Trophoblast cell (in vitro differentiated cells and primary cell): ENCODE data around the gene HS6ST3.

Source experiments
- DNase-seq, 2 donors: peaks; one replicate each; pipeline ENCODE4 v3.0.0-alpha.2; 2016
- H2AFZ ChIP-seq: 2 replicates; pipeline ENCODE4 v1.6.1; 2013; ENCODE audit warnings: low read length, moderate library complexity, mild to moderate bottlenecking; ENCODE audit not compliant: insufficient read depth, poor library complexity
- H2AK5ac ChIP-seq: 2 replicates; pipeline ENCODE4 v1.6.1; 2013; ENCODE audit warnings: mild to moderate bottlenecking, low read length
- H2BK120ac ChIP-seq: 2 replicates; pipeline ENCODE4 v1.6.1; 2013; ENCODE audit warnings: low read length, mild to moderate bottlenecking, moderate library complexity; ENCODE audit not compliant: insufficient read depth, poor library complexity
- H2BK12ac ChIP-seq: 2 replicates; pipeline ENCODE4 v1.6.1; 2013; ENCODE audit warnings: mild to moderate bottlenecking, low read length, moderate library complexity
- H2BK5ac ChIP-seq: 2 replicates; pipeline ENCODE4 v1.6.1; 2013; ENCODE audit warnings: low read length, low read depth, moderate library complexity, mild to moderate bottlenecking; ENCODE audit not compliant: poor library complexity
- H3K14ac ChIP-seq: 2 replicates; pipeline ENCODE4 v1.6.1; 2013; ENCODE audit warnings: mild to moderate bottlenecking, low read length
- H3K18ac ChIP-seq: 2 replicates; pipeline ENCODE4 v1.6.1; 2013; ENCODE audit warnings: mild to moderate bottlenecking, low read length
- H3K23ac ChIP-seq: 2 replicates; pipeline ENCODE4 v1.6.1; 2013; ENCODE audit warnings: low read length
- H3K27ac ChIP-seq: 2 replicates; pipeline ENCODE4 v1.5.1; 2013; ENCODE audit warnings: low read depth, mild to moderate bottlenecking, inconsistent platforms, low read length, moderate library complexity
- H3K27me3 ChIP-seq: 2 replicates; pipeline ENCODE4 v1.6.1; 2013; ENCODE audit warnings: inconsistent platforms, mild to moderate bottlenecking, low read length, moderate library complexity; ENCODE audit not compliant: insufficient read depth
- H3K36me3 ChIP-seq, 2 experiments: 1 replicate in 1 of 2; 2 replicates in 1 of 2; pipeline ENCODE4 v1.6.1; 2013; ENCODE audit warnings: low read length in 2 of 2, mild to moderate bottlenecking in 2 of 2, moderate library complexity in 1 of 2; ENCODE audit not compliant: insufficient read depth in 2 of 2, control insufficient read depth in 1 of 2
- H3K4ac ChIP-seq: 2 replicates; pipeline ENCODE4 v1.6.1; 2013; ENCODE audit warnings: low read depth, mild to moderate bottlenecking, low read length, moderate library complexity
- H3K4me1 ChIP-seq, 2 experiments: 1 replicate in 1 of 2; 2 replicates in 1 of 2; pipeline ENCODE4 v1.6.1; 2013; ENCODE audit warnings: low read length in 2 of 2, mild to moderate bottlenecking in 2 of 2, moderate library complexity in 1 of 2; ENCODE audit not compliant: insufficient read depth in 2 of 2, control insufficient read depth in 1 of 2
- H3K4me2 ChIP-seq: 2 replicates; pipeline ENCODE4 v1.6.1; 2013; ENCODE audit warnings: inconsistent platforms, mild to moderate bottlenecking, low read length, moderate library complexity
- H3K4me3 ChIP-seq: 2 replicates; pipeline ENCODE4 v1.5.1; 2013; ENCODE audit warnings: mild to moderate bottlenecking, low read depth, low read length, inconsistent platforms
- H3K79me1 ChIP-seq: one replicate; pipeline ENCODE4 v1.6.1; 2013; ENCODE audit warnings: low read length
- H3K79me2 ChIP-seq: 2 replicates; pipeline ENCODE4 v1.6.1; 2013; ENCODE audit warnings: low read length, mild to moderate bottlenecking; ENCODE audit not compliant: control insufficient read depth, insufficient read depth, poor library complexity
- H3K9ac ChIP-seq: 2 replicates; pipeline ENCODE4 v1.6.1; 2013; ENCODE audit warnings: mild to moderate bottlenecking, low read length
- H3K9me3 ChIP-seq: 2 replicates; pipeline ENCODE4 v1.6.1; 2013; ENCODE audit warnings: low read depth, mild to moderate bottlenecking, control low read depth, inconsistent platforms, low read length; ENCODE audit not compliant: insufficient read depth
- H4K12ac ChIP-seq: 2 replicates; pipeline ENCODE4 v1.6.1; 2013; ENCODE audit warnings: low read depth, mild to moderate bottlenecking, low read length, moderate library complexity
- H4K8ac ChIP-seq: 2 replicates; pipeline ENCODE4 v1.6.1; 2013; ENCODE audit warnings: low read depth, mild to moderate bottlenecking, low read length, moderate library complexity
- H4K91ac ChIP-seq: one replicate; pipeline ENCODE4 v1.6.1; 2013; ENCODE audit warnings: low read depth, mild to moderate bottlenecking, low read length, moderate library complexity
- WGBS: extraction: QIAGEN DNeasy Blood & Tissue Kit; methylation state at CpG from one replicate; pipeline ENCODE4 v1.1.7; 2013; ENCODE audit warnings: missing lambda C conversion rate; ENCODE audit not compliant: insufficient read length, insufficient coverage; ENCODE audit errors: extremely low coverage; 5-methylcytosine and 5-hydroxymethylcytosine counted together

The HS6ST3 gene

DNA sequence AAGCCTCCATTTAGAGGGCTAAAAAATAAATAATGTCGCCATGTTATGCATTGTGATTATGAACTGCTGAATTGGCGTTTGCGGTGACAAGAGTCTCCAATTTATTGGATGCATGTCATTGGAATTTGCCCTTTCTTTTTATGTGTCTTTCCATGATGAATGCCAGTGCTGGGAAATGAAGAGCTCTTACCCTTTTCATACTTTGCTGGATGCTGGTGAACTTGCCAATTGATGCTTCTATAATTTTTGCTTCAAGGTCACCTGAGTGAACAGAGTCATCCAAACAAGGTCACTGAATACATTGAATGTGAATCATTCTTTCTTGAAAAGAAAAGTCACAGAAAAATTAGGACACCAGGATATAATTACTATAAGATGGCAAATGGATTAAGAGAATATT, 556.2 kb downstream of the HS6ST3 start:
- Histone ChIP-seq H3K14ac (no peak overlapping the region), H3K4me2 (no peak overlapping the region), H3K36me3 (no peaks in the 10 kb centered on the region), H4K12ac (no peak overlapping the region), H2BK5ac (no peak overlapping the region), H3K23ac (no peak overlapping the region), H2BK12ac (no peak overlapping the region), H4K8ac (no peak overlapping the region), H3K9ac (no peak overlapping the region), H3K79me1 (no peaks in the 10 kb centered on the region), H2AFZ (no peak overlapping the region), H3K4me1 (no peaks in the 10 kb centered on the region), H3K9me3 (no peaks in the 10 kb centered on the region), H3K4me3 (no peak overlapping the region), H3K79me2 (no peaks in the 10 kb centered on the region), H3K27ac (no peak overlapping the region), H2AK5ac (no peak overlapping the region), H3K18ac (no peak overlapping the region), H2BK120ac (no peak overlapping the region), H3K4ac (no peak overlapping the region), H4K91ac (no peak overlapping the region), H3K27me3 (no peaks in the 10 kb centered on the region)
- no CpG with 5 or more reads among the region's 3 CpGs for WGBS
- no peak for DNase-seq

DNA sequence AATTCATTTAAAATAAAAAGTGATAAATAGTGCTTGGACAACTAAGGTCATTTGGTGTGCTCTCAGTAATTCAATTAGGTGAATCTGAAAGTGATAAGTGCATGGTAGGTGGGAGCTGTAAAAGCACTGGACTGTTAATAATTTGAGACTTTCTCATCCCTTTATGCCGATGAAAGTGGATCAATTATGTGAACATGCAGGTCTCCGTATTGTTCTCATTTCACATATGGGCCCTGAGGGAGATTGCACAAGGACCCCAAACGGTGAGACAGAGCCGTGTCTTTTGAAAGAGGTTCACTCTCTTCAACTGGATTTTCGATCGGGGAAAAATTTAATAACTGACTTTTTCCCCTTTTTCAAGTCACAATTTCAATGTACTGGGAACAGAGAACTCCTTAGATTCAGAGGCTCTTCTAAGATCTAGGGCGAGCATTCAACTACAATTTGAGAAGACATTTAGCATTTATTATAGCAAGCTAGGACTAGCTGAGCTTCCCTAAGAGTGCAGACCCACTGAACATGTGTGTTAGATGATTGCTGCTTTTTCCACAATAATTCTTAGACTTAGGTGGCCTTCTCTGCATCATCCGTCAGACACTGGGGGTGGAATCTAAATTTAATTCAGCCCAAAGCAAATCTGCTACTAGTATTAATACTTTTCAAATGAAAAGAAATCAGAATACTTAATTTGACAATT, 556.8 kb downstream of the HS6ST3 start:
- Histone ChIP-seq H3K9ac (no peak overlapping the region), H2BK12ac (no peak overlapping the region), H4K8ac (no peak overlapping the region), H4K91ac (no peak overlapping the region), H2BK5ac (no peak overlapping the region), H3K14ac (no peak overlapping the region), H3K18ac (no peak overlapping the region), H3K4me3 (no peak overlapping the region), H3K27ac (no peak overlapping the region), H3K4me2 (no peak overlapping the region), H3K27me3 (no peaks in the 10 kb centered on the region), H3K23ac (no peak overlapping the region), H2BK120ac (no peak overlapping the region), H3K79me1 (no peaks in the 10 kb centered on the region), H3K79me2 (no peaks in the 10 kb centered on the region), H3K36me3 (no peaks in the 10 kb centered on the region), H4K12ac (no peak overlapping the region), H2AFZ (no peak overlapping the region), H3K9me3 (no peaks in the 10 kb centered on the region), H2AK5ac (no peak overlapping the region), H3K4me1 (no peaks in the 10 kb centered on the region), H3K4ac (no peak overlapping the region)
- DNase-seq = no peak
- no CpG with 5 or more reads among the region's 8 CpGs for WGBS

GRCh38 chr13:96650301-96650886, 560.5 kb downstream of the HS6ST3 start:
- H4K12ac ChIP-seq = no peak overlapping the region
- H2BK5ac ChIP-seq = no peak overlapping the region
- no peak overlapping the region for H3K14ac ChIP-seq
- H3K18ac ChIP-seq = no peak overlapping the region
- peak; percentile 7 to 60 for DNase-seq
- H3K9ac ChIP-seq = no peak overlapping the region
- H3K79me1 ChIP-seq = no peaks in the 10 kb centered on the region
- H3K27me3 ChIP-seq = no peaks in the 10 kb centered on the region
- no peaks in the 10 kb centered on the region for H3K4me1 ChIP-seq
- H2BK12ac ChIP-seq = no peak overlapping the region
- no peaks in the 10 kb centered on the region for H3K79me2 ChIP-seq
- no peak overlapping the region for H2BK120ac ChIP-seq
- WGBS = no CpG with 5 or more reads among the region's 3 CpGs
- H2AK5ac ChIP-seq = no peak overlapping the region
- H3K9me3 ChIP-seq = no peaks in the 10 kb centered on the region
- H3K4me3 ChIP-seq = no peak overlapping the region
- H4K8ac ChIP-seq = no peak overlapping the region
- H4K91ac ChIP-seq = no peak overlapping the region
- no peak overlapping the region for H3K4me2 ChIP-seq
- H3K36me3 ChIP-seq = no peaks in the 10 kb centered on the region
- no peak overlapping the region for H3K23ac ChIP-seq
- no peak overlapping the region for H3K27ac ChIP-seq
- no peak overlapping the region for H3K4ac ChIP-seq
- no peak overlapping the region for H2AFZ ChIP-seq

GRCh38 chr13:96651598-96651997, 561.7 kb downstream of the HS6ST3 start:
- Histone ChIP-seq H3K79me2 (no peaks in the 10 kb centered on the region), H3K9ac (no peak overlapping the region), H3K9me3 (no peaks in the 10 kb centered on the region), H3K4me2 (no peak overlapping the region), H3K36me3 (no peaks in the 10 kb centered on the region), H2BK120ac (no peak overlapping the region), H4K8ac (no peak overlapping the region), H2AK5ac (no peak overlapping the region), H4K91ac (no peak overlapping the region), H2BK5ac (no peak overlapping the region), H2BK12ac (no peak overlapping the region), H3K14ac (no peak overlapping the region), H3K18ac (no peak overlapping the region), H4K12ac (no peak overlapping the region), H3K23ac (no peak overlapping the region), H3K79me1 (no peaks in the 10 kb centered on the region), H3K27ac (no peak overlapping the region), H3K27me3 (no peaks in the 10 kb centered on the region), H3K4me1 (no peaks in the 10 kb centered on the region), H2AFZ (no peak overlapping the region), H3K4ac (no peak overlapping the region), H3K4me3 (no peak overlapping the region)
- no CpG with 5 or more reads among the region's 1 CpG for WGBS
- DNase-seq = no peak
